GM19372 (cell line): ENCODE measurements around the gene DIP2B.
A peak's percentile ranks its signal among the peaks of the same experiment; 100 is the strongest.
"Not testable (repeated sequence)": the region's sequence is repeated elsewhere in the genome, so short reads cannot be mapped to it uniquely, and the experiment has no call there.

ENCODE experiments used
- ATAC-seq: cut with Tn5 transposase; IDR thresholded peaks from one replicate; pipeline ENCODE4 v1.9.1; 2021; ENCODE audit warnings: mild to moderate bottlenecking, low read depth, moderate library complexity; ENCODE audit not compliant: unreplicated experiment

The DIP2B gene

GRCh38 chr12:50517421-50518048 lies 12.8 kb downstream of the DIP2B start:
- ATAC-seq = peak; percentile 66

DNA sequence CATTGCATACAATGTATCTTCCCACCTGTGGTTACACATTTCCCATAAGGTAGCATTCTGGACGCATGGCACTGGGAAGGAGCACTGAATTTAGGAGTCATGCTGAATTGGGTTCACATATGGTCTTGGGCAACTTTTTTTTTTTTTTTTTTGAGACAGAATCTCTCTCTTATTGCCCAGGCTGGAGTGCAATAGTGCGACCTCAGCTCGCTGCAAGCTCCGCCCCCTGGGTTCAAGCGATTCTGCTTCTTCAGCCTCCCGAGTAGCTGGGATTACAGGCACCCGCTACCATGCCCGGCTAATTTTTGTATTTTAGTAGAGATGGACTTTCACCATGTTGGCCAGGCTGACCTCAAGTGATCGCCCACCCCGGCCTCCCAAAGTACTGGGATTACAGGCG lies 13.3 kb downstream of the DIP2B start:
- no peak for ATAC-seq

GRCh38 chr12:50519353-50519752 lies 14.6 kb downstream of the DIP2B start:
- ATAC-seq = no peak

DNA sequence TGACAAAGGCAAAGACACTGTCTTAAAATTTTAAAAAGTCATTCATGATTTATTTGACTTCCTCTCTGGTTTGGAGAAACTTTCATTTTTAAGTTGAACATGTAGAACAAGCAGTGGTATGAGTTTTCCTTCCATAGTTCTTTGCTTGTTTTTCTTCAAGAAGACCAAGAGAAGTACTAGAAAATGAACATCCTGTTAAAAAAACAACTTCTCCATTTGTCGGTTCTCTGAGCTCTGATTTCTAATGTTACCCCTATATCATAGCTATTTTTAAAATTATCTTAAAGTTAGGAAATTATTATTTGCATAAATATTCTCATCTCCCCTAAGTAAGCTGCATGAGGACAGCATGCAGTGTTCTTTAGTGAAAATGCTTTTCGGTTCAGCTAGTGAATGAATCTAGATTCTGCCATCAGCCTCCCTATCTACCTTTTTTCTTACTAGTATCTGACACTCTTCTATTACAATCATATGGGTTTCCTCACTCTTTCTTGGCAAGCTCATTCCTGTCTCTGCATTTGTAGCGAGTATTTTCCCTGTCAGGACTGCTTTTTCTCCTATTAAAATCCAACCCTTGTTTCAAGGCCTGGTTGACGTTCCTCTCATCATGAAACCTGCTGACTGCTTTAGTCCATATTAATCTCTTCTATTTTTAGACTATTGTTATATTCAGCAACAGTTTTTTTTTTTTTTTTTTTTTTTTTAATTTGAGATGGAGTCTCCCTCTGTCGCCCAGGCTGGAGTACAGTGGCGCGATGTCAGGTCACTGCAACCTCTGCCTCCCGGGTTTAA lies 15.8 kb downstream of the DIP2B start:
- no peak for ATAC-seq

DNA sequence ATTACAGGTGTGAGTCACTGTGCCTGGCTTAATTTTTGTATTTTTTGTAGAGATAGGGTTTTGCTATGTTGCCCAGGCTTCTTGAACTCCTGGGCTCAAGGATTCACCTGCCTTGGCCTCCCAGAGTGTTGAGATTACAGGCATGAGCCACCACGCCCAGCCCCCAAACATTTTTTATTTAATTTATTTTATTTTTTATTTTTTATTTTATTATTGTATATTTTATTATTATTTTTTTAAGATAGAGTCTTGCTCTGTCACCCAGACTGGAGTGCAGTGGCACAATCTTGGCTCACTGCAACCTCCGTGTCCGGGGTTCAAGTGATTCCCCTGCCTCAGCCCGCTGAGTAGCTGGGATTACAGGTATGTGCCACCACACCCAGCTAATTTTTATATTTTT lies 17.0 kb downstream of the DIP2B start:
- not testable (repeated sequence) for ATAC-seq

GRCh38 chr12:50523772-50524171 lies 19.0 kb downstream of the DIP2B start:
- no peak for ATAC-seq

GRCh38 chr12:50524621-50525020 lies 19.8 kb downstream of the DIP2B start:
- ATAC-seq = no peak

GRCh38 chr12:50525422-50525821 lies 20.6 kb downstream of the DIP2B start:
- ATAC-seq = no peak

DNA sequence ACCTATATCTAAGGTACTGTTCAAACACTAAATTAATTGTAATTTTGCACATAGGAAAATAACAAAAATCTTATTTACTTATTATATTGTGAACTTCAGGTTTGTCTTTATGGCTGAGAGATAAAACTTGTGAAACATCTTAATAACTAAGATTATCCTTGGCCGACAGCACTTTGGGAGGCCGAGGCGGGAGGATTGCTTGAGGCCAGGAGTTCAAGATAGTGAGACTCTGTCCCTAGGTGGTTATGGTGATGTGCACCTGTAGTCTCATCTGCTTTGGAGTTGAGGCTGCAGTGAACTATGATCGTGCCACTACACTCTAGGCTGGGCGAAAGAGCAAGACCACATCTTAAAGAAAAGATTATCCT lies 22.6 kb downstream of the DIP2B start:
- no peak for ATAC-seq

- no peak for ATAC-seq
Measured at GRCh38 chr12:50528800-50529199, 24.0 kb downstream of the DIP2B start.

- no peak for ATAC-seq
Measured at GRCh38 chr12:50529345-50529744, 24.6 kb downstream of the DIP2B start.

DNA sequence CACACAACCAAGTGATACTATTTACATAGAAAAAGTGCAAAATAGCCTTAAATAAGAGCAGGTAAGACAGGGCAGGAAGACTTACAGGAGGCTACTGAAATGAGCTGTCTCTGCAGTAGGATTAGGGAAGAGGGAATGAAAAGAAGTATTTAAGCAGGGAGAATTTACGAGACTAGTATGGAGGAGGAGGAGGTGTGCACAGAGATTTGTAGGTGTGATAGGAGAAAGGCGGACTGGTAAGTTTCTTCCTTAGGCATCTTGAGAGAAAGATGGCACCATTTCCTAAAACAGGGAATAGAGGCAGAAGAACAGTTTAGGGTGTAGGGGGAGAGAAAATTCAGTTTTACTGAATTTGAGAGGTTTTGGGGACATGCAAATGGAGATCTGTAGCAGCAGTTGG lies 25.7 kb downstream of the DIP2B start:
- ATAC-seq = no peak

DNA sequence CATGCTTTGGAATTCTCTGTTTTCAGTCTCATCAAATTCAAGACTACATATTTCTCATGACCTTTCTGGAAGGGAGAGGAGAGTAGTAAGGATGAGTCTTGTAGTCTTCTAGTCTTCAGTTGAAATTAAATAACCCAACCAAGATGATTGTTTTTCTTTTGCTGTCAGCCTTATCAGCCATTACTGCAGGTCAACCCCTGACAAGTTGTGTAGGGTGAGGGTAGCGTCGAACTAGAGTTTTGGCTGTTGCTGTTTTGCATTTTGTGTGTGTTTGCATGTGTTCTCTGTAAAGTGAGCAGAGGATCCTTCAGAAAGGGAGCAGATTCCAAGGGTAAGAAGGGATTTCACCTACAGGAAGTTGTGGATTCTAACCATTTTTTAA lies 28.4 kb downstream of the DIP2B start:
- no peak for ATAC-seq

- ATAC-seq = no peak
Measured at GRCh38 chr12:50533971-50534370, 29.2 kb downstream of the DIP2B start.

DNA sequence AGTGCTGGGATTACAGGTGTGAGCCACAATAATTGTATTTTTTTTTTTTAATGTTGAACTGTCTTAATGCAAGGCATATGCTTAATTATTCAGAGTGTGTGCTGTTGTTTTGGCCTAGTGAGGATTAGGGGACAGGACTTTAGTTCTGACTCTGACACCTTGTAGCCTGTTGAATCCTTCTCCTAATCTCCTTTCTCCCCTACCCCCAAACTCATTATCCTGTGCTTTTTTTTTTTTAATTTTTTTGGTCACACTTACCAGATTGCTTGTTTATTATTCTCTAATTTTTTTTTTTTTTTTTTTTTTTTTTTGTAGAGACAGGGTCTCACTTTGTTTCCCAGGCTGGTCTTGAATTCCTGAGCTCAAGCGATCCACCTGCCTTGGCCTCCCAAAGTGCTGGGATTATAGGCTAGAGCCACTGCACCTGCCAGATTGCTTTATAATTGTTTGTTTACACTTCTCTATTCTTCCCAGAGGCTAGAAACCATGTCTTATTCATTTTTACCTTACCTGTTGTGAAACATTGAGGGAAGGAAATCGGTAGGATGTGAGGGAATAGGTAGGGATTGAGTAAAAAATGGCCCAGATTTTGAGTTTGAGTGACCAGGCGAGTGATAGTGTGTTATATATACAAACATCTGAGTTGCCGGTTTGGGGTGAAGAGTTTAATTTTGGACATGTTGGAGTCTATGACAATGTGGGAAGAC lies 32.2 kb downstream of the DIP2B start:
- ATAC-seq = no peak

DNA sequence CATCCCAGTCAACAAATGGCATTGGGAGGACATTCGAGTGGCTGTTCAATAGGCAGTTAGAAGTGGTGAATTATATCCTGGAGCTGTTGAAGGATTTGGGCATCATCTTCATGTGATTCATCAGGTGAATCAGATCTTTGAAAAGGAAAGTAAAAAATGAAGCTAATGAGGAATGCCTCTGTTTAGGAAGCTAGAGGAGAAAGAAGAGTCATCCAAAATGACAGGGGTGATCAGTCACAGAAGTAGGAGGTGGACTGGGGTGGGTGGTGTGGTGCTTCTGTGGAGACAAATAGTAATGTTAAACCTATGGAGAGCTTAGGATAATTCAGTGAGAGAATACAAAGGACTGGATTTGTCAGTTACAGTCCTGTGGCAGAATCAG lies 32.7 kb downstream of the DIP2B start:
- ATAC-seq = no peak

DNA sequence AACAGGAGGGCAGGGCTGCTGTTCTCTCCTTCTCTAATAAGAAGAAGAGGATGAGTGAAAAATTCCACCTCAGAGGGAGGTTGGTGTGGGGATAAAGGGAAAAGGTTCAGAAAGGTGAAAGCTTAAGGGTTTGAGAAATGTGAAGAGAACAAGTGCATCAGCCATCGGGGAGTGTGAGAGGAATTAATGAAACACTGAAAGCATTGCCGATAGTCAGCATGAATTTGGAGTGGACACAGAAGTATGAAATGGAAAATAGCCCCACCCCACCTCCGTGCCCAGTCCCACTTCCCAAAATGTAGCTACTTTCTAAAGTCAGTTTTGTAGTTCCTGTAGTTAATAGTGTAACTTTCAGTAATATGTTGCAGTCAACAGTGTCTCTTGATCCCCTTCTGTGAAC lies 33.4 kb downstream of the DIP2B start:
- ATAC-seq = no peak

GRCh38 chr12:50541139-50541538 lies 36.4 kb downstream of the DIP2B start:
- ATAC-seq = no peak

DNA sequence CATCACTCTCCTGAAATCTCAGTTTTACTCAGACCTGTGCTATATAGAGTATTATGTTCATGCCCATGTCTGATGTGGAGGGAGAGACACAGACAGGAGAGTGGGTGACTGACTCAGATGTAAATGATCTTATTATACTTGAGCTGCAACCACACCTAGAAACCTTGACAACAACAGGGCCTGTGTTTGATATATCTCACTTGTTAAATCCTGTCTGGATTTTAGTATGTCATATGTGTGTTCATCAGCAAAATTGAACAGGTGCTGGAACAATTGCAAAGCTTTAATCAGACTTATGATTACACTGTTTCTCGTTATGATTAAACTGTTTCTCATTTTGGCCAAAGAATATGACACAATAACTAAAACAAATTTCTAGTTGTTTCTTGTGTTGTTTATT lies 37.7 kb downstream of the DIP2B start:
- no peak for ATAC-seq

DNA sequence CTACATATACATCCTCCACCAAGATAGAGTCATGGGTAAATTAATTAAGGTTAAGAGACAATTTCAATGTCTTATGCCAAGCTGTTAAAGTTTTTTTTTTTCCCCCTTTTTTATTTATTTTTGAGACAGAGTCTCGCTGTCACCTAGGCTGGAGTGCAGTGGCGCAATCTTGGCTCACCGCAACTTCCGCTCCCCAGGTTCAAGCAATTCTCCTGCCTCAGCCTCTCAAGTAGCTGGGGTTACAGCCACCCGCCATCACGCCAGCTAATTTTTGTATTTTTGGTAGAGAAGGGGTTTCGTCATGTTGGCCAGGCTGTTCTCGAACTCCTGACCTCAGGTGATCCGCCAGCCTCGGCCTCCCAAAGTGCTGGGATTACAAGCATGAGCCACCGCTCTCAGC lies 38.4 kb downstream of the DIP2B start:
- not testable (repeated sequence) for ATAC-seq

DNA sequence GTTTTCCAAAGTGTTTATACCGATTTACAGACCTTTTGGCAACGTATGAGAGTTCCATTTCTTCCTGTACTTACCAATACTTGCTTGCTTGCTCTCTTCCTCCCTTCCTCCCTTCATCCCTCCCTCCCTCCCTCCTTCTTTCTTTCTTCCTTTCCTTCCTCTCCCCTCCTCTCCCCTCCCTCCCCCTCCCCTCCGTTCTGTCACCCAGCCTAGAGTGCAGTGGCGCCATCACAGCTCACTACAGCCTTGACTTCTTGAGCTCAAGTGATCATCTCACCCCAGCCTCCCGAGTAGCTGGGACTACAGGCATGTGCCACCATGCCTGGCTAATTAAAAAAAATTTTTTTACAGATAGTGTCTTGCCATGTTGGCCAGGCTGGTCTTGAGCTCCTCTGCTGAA lies 40.4 kb downstream of the DIP2B start:
- no peak for ATAC-seq

DNA sequence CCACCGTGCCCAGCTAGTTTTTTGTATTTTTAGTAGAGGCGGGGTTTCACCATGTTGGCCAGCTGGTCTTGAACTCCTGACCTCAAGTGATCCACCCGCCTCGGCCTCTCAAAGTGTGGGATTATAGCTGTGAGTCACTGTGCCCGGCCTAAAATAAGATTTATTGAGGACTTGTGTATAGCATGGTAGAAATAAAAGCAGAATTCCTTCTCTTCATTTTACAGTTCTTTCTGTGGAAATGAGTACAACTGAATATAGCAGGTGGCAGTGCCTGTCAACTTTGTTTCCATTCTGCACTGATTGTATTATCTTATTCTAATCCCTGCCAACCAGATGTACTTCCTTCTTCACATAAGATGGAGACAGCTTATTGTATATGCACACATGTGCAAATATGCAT lies 41.0 kb downstream of the DIP2B start:
- ATAC-seq = no peak
